B cell (primary cell): ENCODE data around the gene ABCA7. TPM values are rescaled to one million over a fixed set of nuclear protein-coding genes. Genes with fewer than 3 reads are reported as not detected.
A peak's percentile ranks its signal among the peaks of the same experiment; 100 is the strongest.

Experiments
- ATAC-seq: fragments of 200-7000 bp; cut with Tn5 transposase; one replicate; pipeline ENCODE4 v1.10.0; 2021; ENCODE audit warnings: low read depth, mild to moderate bottlenecking, moderate number of reproducible peaks, moderate library complexity
- CTCF ChIA-PET: fragments of 350-600 bp; sonication (Branson Sonifier 250); formaldehyde crosslinking; loops from one replicate; lab custom pipeline; 2021; ENCODE audit warnings: antibody characterized with exemption, inconsistent platforms; lab: Charles Lee
- POLR2A ChIA-PET: fragments of 350-600 bp; sonication (Branson Sonifier 250); formaldehyde crosslinking; loops from one replicate; lab custom pipeline; 2021; ENCODE audit warnings: antibody characterized with exemption; lab: Charles Lee
- DNase-seq: peaks from one replicate; pipeline ENCODE4 v3.0.0; 2013
- H2AFZ ChIP-seq: 2 replicates; pipeline ENCODE4 v1.6.1; 2012; ENCODE audit warnings: mild to moderate bottlenecking, low read depth, low read length; ENCODE audit not compliant: insufficient read depth, poor library complexity, severe bottlenecking
- H3K27ac ChIP-seq, 2 donors: 1 replicate in 1 of 2; 2 replicates in 1 of 2; pipeline ENCODE4 v1.5.1; 2012 to 2013; ENCODE audit warnings: low read length in 2 of 2, mild to moderate bottlenecking in 2 of 2, moderate library complexity in 1 of 2
- H3K27me3 ChIP-seq, 4 experiments: fragments of 200-600 bp in 1 of 4; sonication (generic) in 1 of 4; replicated peaks in 1 of 4; 1 replicate in 2 of 4; 2 replicates in 2 of 4; pipeline versions ENCODE4 v1.6.1 to v1.7.0; 2013 to 2016; ENCODE audit warnings: low read length in 3 of 4, mild to moderate bottlenecking in 2 of 4, mixed read lengths in 1 of 4, moderate library complexity in 1 of 4; ENCODE audit not compliant: insufficient read depth in 4 of 4, control insufficient read depth in 3 of 4; ENCODE audit errors: control extremely low read depth in 1 of 4
- H3K36me3 ChIP-seq, 2 experiments: replicated peaks in 1 of 2; 1 replicate in 1 of 2; 2 replicates in 1 of 2; pipeline versions ENCODE4 v1.6.1 to v1.7.1; 2013; ENCODE audit warnings: low read length in 1 of 2; ENCODE audit not compliant: insufficient read depth in 2 of 2, control insufficient read depth in 1 of 2; ENCODE audit errors: control extremely low read depth in 1 of 2, extremely low read depth in 1 of 2
- H3K4me1 ChIP-seq, 2 donors: fragments of 200-600 bp in 1 of 2; sonication (generic) in 1 of 2; 1 replicate in 1 of 2; 2 replicates in 1 of 2; pipeline versions ENCODE4 v1.5.1 to v1.6.1; 2013 to 2017; ENCODE audit warnings: low read length in 2 of 2; ENCODE audit not compliant: control insufficient read depth in 2 of 2, insufficient read depth in 2 of 2
- H3K4me2 ChIP-seq: replicated peaks from 2 replicates; pipeline ENCODE3; 2012; ENCODE audit warnings: mild to moderate bottlenecking, low read depth, low read length; ENCODE audit not compliant: poor library complexity, severe bottlenecking
- H3K4me3 ChIP-seq, 5 experiments: fragments of 200-600 bp in 1 of 5; sonication (generic) in 1 of 5; 1 replicate in 3 of 5; 2 replicates in 2 of 5; pipeline versions ENCODE4 v1.5.1 to v1.7.0; 2011 to 2016; ENCODE audit warnings: low read length in 4 of 5, mild to moderate bottlenecking in 4 of 5, low read depth in 2 of 5, control low read depth in 1 of 5, moderate library complexity in 1 of 5; ENCODE audit not compliant: insufficient read depth in 1 of 5; ENCODE audit errors: control extremely low read depth in 1 of 5, extremely low read depth in 1 of 5
- H3K79me2 ChIP-seq: fragments of 200-600 bp; sonication (generic); one replicate; pipeline ENCODE4 v1.6.0; 2016; ENCODE audit warnings: low read length; ENCODE audit not compliant: control insufficient read depth, insufficient read depth
- H3K9ac ChIP-seq: fragments of 200-600 bp; sonication (generic); 2 replicates; pipeline ENCODE4 v1.6.1; 2017; ENCODE audit warnings: mild to moderate bottlenecking, low read length, moderate library complexity
- H3K9me3 ChIP-seq, 3 donors: one replicate each; pipeline versions ENCODE4 v1.6.1 to v1.7.1; 2013; ENCODE audit warnings: low read length in 2 of 3; ENCODE audit not compliant: control insufficient read depth in 2 of 3, insufficient read depth in 1 of 3; ENCODE audit errors: control extremely low read depth in 1 of 3
- H4K20me1 ChIP-seq: 2 replicates; pipeline ENCODE4 v1.6.0; 2012; ENCODE audit warnings: mild to moderate bottlenecking, low read length; ENCODE audit not compliant: insufficient read depth, control insufficient read depth, poor library complexity, severe bottlenecking
- H3K27ac Mint-ChIP-seq: one replicate; pipeline ENCODE4 v1.8.0; 2021; ENCODE audit warnings: mixed read lengths
- H3K27me3 Mint-ChIP-seq: one replicate; pipeline ENCODE4 v1.8.0; 2021; ENCODE audit warnings: mixed read lengths
- H3K4me1 Mint-ChIP-seq: one replicate; pipeline ENCODE4 v1.8.0; 2021; ENCODE audit warnings: mixed read lengths
- H3K4me3 Mint-ChIP-seq: one replicate; pipeline ENCODE4 v1.8.0; 2021; ENCODE audit warnings: mixed read lengths
- H3K9me3 Mint-ChIP-seq: one replicate; pipeline ENCODE4 v1.8.0; 2022; ENCODE audit warnings: mixed read lengths; ENCODE audit not compliant: insufficient read depth
- CTCF ChIP-seq: fragments of 200-600 bp; IDR thresholded peaks from one replicate; pipeline ENCODE4 v1.8.0; 2022; ENCODE audit warnings: antibody characterized with exemption, mild to moderate bottlenecking
- EZH2 ChIP-seq: IDR thresholded peaks from 2 replicates; pipeline ENCODE4 v1.6.1; 2012; ENCODE audit warnings: borderline replicate concordance, low read depth, mild to moderate bottlenecking, moderate library complexity, low read length; ENCODE audit not compliant: insufficient read depth, poor library complexity, severe bottlenecking
- WGBS: methylation state at CpG from one replicate; pipeline ENCODE4 v1.1.5; 2013; ENCODE audit warnings: missing lambda C conversion rate; ENCODE audit not compliant: insufficient coverage; 5-methylcytosine and 5-hydroxymethylcytosine counted together
- intact Hi-C: fragments of 100-400 bp; cut with micrococcal nuclease; formaldehyde crosslinking; loops from one replicate; pipeline ENCODE4 v1.10.0; 2022
- polyA plus RNA-seq: library from polyadenylated mRNA; depleted of rRNA; stranded (reverse); fragments of >200 nt; gene quantifications from 2 replicates; pipeline ENCODE4 v1.2.3, GENCODE V29; 2012
- total RNA-seq, 2 donors: library from RNA; stranded (reverse); fragments of 120-200 nt in 1 of 2; gene quantifications; 1 replicate in 1 of 2; 2 replicates in 1 of 2; pipeline versions ENCODE4 v1.2.3 to v1.2.4, GENCODE V29; 2013 to 2022

The ABCA7 gene
- total and polyA plus RNA-seq, 2 donors (not counting 1 experiment from before 2014, with no cell fraction given): 192 to 281 TPM

- ATAC-seq (no peak), DNase-seq (no peak)
- H2AFZ ChIP-seq: no peak overlapping the region
- no peaks in the 10 kb centered on the region for H3K27me3 Mint-ChIP-seq
- WGBS: 96% methylated on average over 58 of the region's 58 CpGs
- no peak overlapping the region for H3K4me3 ChIP-seq
- ChIA-PET POLR2A (interaction anchor here (0.5 to 2.5 kb wide), 7 partner anchors 9 to 172 kb away, joined by 3 to 8 read pairs (median 3); partner anchors contain the start of genes ARHGAP45, RNU6-2 and TMEM259), CTCF (interaction anchor here (0.8 to 1.7 kb wide), 4 partner anchors 16 to 163 kb away, joined by 3 to 8 read pairs (median 3); no protein-coding TSS in a partner anchor)
- peaks cover 42% of the 10 kb centered on the region for H3K79me2 ChIP-seq
- H3K9me3 Mint-ChIP-seq: no peaks in the 10 kb centered on the region
- H3K27me3 ChIP-seq: no peaks in the 10 kb centered on the region
- TF ChIP-seq CTCF: no peak
- TF ChIP-seq EZH2: no peak
- H3K9me3 ChIP-seq: no peaks in the 10 kb centered on the region
- H3K27ac Mint-ChIP-seq: peak overlapping the region; percentile 79
- H3K36me3 ChIP-seq: peaks cover 0 to 84% of the 10 kb centered on the region in 2 experiments
- peak overlapping the region; percentile 43 for H3K4me2 ChIP-seq
- intact Hi-C loops: no loop called here
- H3K4me1 ChIP-seq: peaks cover 32 to 67% of the 10 kb centered on the region in 2 donors
- H3K4me3 Mint-ChIP-seq: no peak overlapping the region
- peak overlapping the region in 1 of 2 donors; percentile 18 for H3K27ac ChIP-seq
- peaks cover 39% of the 10 kb centered on the region for H3K4me1 Mint-ChIP-seq
- no peak overlapping the region for H3K9ac ChIP-seq
- peaks cover 89% of the 10 kb centered on the region for H4K20me1 ChIP-seq
Observed at GRCh38 chr19:1081301-1082164, 41.6 kb downstream of the ABCA7 start.
